Activated T-helper 2 cell treated with anti-CD3 and anti-CD28 coated beads, Interferon-gamma antibody, Interleukin-2, Interleukin-4, amounts not matched to agents 10 μg/mL and 5 μg/mL and 100 μg/mL, durations not matched to agents 14 hours and 24 hours and 36 hours (primary cell): ENCODE results near the gene CETP. TPM values are rescaled to one million over a fixed set of nuclear protein-coding genes. Genes with fewer than 3 reads are reported as not detected.
"Not testable (repeated sequence)": the region's sequence is repeated elsewhere in the genome, so short reads cannot be mapped to it uniquely, and the experiment has no call there.

ENCODE experiments used
- DNase-seq: peaks from one replicate; pipeline ENCODE4 v3.0.0; 2021; ENCODE audit warnings: low spot score
- H3K27ac Mint-ChIP-seq: one replicate; pipeline ENCODE4 v1.8.0; 2021; ENCODE audit warnings: mixed read lengths
- H3K27me3 Mint-ChIP-seq: one replicate; pipeline ENCODE4 v1.8.0; 2021; ENCODE audit warnings: low read depth, mixed read lengths
- H3K36me3 Mint-ChIP-seq: one replicate; pipeline ENCODE4 v1.8.0; 2021; ENCODE audit warnings: low read depth, mixed read lengths
- H3K4me1 Mint-ChIP-seq: one replicate; pipeline ENCODE4 v1.8.0; 2021; ENCODE audit warnings: low read depth, mixed read lengths
- H3K4me3 Mint-ChIP-seq: one replicate; pipeline ENCODE4 v1.8.0; 2021; ENCODE audit warnings: low read depth, mild to moderate bottlenecking, moderate library complexity, mixed read lengths
- H3K9me3 Mint-ChIP-seq: one replicate; pipeline ENCODE4 v1.8.0; 2021; ENCODE audit warnings: mixed read lengths
- intact Hi-C: fragments of 100-400 bp; cut with micrococcal nuclease; formaldehyde crosslinking; loops from one replicate; pipeline ENCODE4 v1.15.1; 2023
- total RNA-seq: library from RNA; stranded (reverse); gene quantifications from 2 replicates; pipeline ENCODE4 v1.2.3, GENCODE V29; 2022

The CETP gene
- total RNA-seq, 1 donor from 2014 or later = not detected

- intact Hi-C loops = no loop called here
- Mint-ChIP-seq H3K9me3 (no peaks in the 10 kb centered on the region), H3K27me3 (no peaks in the 10 kb centered on the region), H3K4me1 (peaks cover 54% of the 10 kb centered on the region), H3K27ac (peak overlapping the region; percentile 60), H3K36me3 (peaks cover 51% of the 10 kb centered on the region), H3K4me3 (no peak overlapping the region)
- DNase-seq = no peak
Measured at GRCh38 chr16:56982695-56983094, 20.9 kb downstream of the CETP start.

GRCh38 chr16:56983211-56983751 lies 21.5 kb downstream of the CETP start:
- no peak overlapping the region for H3K4me3 Mint-ChIP-seq
- peaks cover 60% of the 10 kb centered on the region for H3K4me1 Mint-ChIP-seq
- H3K9me3 Mint-ChIP-seq = no peaks in the 10 kb centered on the region
- intact Hi-C loops = no loop called here
- peaks cover 57% of the 10 kb centered on the region for H3K36me3 Mint-ChIP-seq
- no peak for DNase-seq
- H3K27me3 Mint-ChIP-seq = no peaks in the 10 kb centered on the region
- no peak overlapping the region for H3K27ac Mint-ChIP-seq

- no peak for DNase-seq
- intact Hi-C loops = loop anchor here (5.0 kb wide), 1 partner anchor 47 kb away; no protein-coding TSS in a partner anchor
- no peaks in the 10 kb centered on the region for H3K27me3 Mint-ChIP-seq
- H3K27ac Mint-ChIP-seq = peak overlapping the region; percentile 76
- H3K4me3 Mint-ChIP-seq = no peak overlapping the region
- peaks cover 68% of the 10 kb centered on the region for H3K36me3 Mint-ChIP-seq
- H3K9me3 Mint-ChIP-seq = no peaks in the 10 kb centered on the region
- peaks cover 64% of the 10 kb centered on the region for H3K4me1 Mint-ChIP-seq
Measured at GRCh38 chr16:56984639-56985038, 22.9 kb downstream of the CETP start.

GRCh38 chr16:56985288-56985961 lies 23.7 kb downstream of the CETP start:
- Mint-ChIP-seq H3K36me3 (peaks cover 74% of the 10 kb centered on the region), H3K9me3 (no peaks in the 10 kb centered on the region), H3K27me3 (no peaks in the 10 kb centered on the region), H3K4me1 (peaks cover 67% of the 10 kb centered on the region), H3K4me3 (peak overlapping the region; percentile 14), H3K27ac (peak overlapping the region; percentile 76)
- intact Hi-C loops = loop anchor here (5.0 kb wide), 1 partner anchor 48 kb away; no protein-coding TSS in a partner anchor
- no peak for DNase-seq

GRCh38 chr16:56985962-56986360 lies 24.2 kb downstream of the CETP start:
- Mint-ChIP-seq H3K27me3 (no peaks in the 10 kb centered on the region), H3K4me1 (peaks cover 68% of the 10 kb centered on the region), H3K4me3 (peak overlapping the region; percentile 14), H3K36me3 (peaks cover 80% of the 10 kb centered on the region), H3K27ac (peak overlapping the region; percentile 76), H3K9me3 (no peaks in the 10 kb centered on the region)
- intact Hi-C loops = loop anchor here (5.0 kb wide), 1 partner anchor 49 kb away; no protein-coding TSS in a partner anchor
- no peak for DNase-seq

GRCh38 chr16:56986361-56986760 lies 24.6 kb downstream of the CETP start:
- Mint-ChIP-seq H3K27me3 (no peaks in the 10 kb centered on the region), H3K36me3 (peaks cover 80% of the 10 kb centered on the region), H3K9me3 (no peaks in the 10 kb centered on the region), H3K4me3 (peak overlapping the region; percentile 97), H3K4me1 (peaks cover 66% of the 10 kb centered on the region), H3K27ac (peak overlapping the region; percentile 75)
- intact Hi-C loops = loop anchor here (5.0 kb wide), 1 partner anchor 49 kb away; no protein-coding TSS in a partner anchor
- no peak for DNase-seq

- intact Hi-C loops = loop anchor here (5.0 kb wide), 1 partner anchor 50 kb away; no protein-coding TSS in a partner anchor
- H3K36me3 Mint-ChIP-seq = peaks cover 79% of the 10 kb centered on the region
- H3K9me3 Mint-ChIP-seq, H3K27me3 Mint-ChIP-seq, DNase-seq: not testable (repeated sequence)
- peak overlapping the region; percentile 97 for H3K4me3 Mint-ChIP-seq
- peaks cover 69% of the 10 kb centered on the region for H3K4me1 Mint-ChIP-seq
- H3K27ac Mint-ChIP-seq = peak overlapping the region; percentile 75
Measured at GRCh38 chr16:56986908-56987307, 25.2 kb downstream of the CETP start.

GRCh38 chr16:56987692-56988091 lies 25.9 kb downstream of the CETP start:
- DNase-seq = no peak
- H3K9me3 Mint-ChIP-seq = no peaks in the 10 kb centered on the region

GRCh38 chr16:56988161-56988947 lies 26.6 kb downstream of the CETP start:
- H3K4me3 Mint-ChIP-seq = peak overlapping the region; percentile 97
- intact Hi-C loops = loop anchor here (5.0 kb wide), 1 partner anchor 51 kb away; no protein-coding TSS in a partner anchor

More at GRCh38 chr16:56987692-56988091, 25.9 kb downstream of the CETP start:
- Mint-ChIP-seq H3K4me1 (peaks cover 67% of the 10 kb centered on the region), H3K27me3 (no peaks in the 10 kb centered on the region), H3K36me3 (peaks cover 78% of the 10 kb centered on the region), H3K27ac (peak overlapping the region; percentile 98), H3K4me3 (peak overlapping the region; percentile 97)
- intact Hi-C loops = loop anchor here (5.0 kb wide), 1 partner anchor 50 kb away; no protein-coding TSS in a partner anchor

GRCh38 chr16:56988948-56989945 lies 27.5 kb downstream of the CETP start, which contains the start of gene NLRC5:
NLRC5 (plus strand) TSS chr16:56989557; CDS start chr16:57020713, 31,156 bp downstream.
- peak within 1 kb of the TSS; percentile 97 for H3K4me3 Mint-ChIP-seq
- H3K4me1 Mint-ChIP-seq = peaks cover 74% of the 10 kb centered on the region
- peaks cover 83% of the 10 kb centered on the region for H3K36me3 Mint-ChIP-seq
- no peaks in the 10 kb centered on the region for H3K9me3 Mint-ChIP-seq
- DNase-seq = peak; percentile 90
- H3K27ac Mint-ChIP-seq = peak within 1 kb of the TSS; percentile 98
- no peaks in the 10 kb centered on the region for H3K27me3 Mint-ChIP-seq
- intact Hi-C loops = loop anchor here (1.0 to 5.0 kb wide), 2 partner anchors 11 to 52 kb away; no protein-coding TSS in a partner anchor

More at GRCh38 chr16:56988161-56988947, 26.6 kb downstream of the CETP start:
- Mint-ChIP-seq H3K36me3 (peaks cover 80% of the 10 kb centered on the region), H3K27me3 (no peaks in the 10 kb centered on the region), H3K27ac (peak overlapping the region; percentile 98), H3K9me3 (no peaks in the 10 kb centered on the region), H3K4me1 (peaks cover 70% of the 10 kb centered on the region)
- DNase-seq = no peak

- Mint-ChIP-seq H3K36me3 (peaks cover 79% of the 10 kb centered on the region), H3K27me3 (no peaks in the 10 kb centered on the region), H3K4me1 (peaks cover 71% of the 10 kb centered on the region), H3K9me3 (no peaks in the 10 kb centered on the region), H3K27ac (peak overlapping the region; percentile 98), H3K4me3 (peak overlapping the region; percentile 97)
- intact Hi-C loops = loop anchor here (1.0 to 5.0 kb wide), 6 partner anchors 10 to 197 kb away; partner anchors contain the start of genes PSME3IP1 and RSPRY1
- DNase-seq = no peak
Measured at GRCh38 chr16:56989988-56990387, 28.2 kb downstream of the CETP start.
